WI38 (cell line): ENCODE data around the gene FTSJ3.

Experiments used
- H3K4me3 ChIP-seq: 2 replicates; pipeline ENCODE4 v1.5.1; 2011; ENCODE audit warnings: low read depth, mild to moderate bottlenecking, control low read depth, low read length
- TF ChIP-seq, protein P1 (sequence below): IDR thresholded peaks from 2 replicates; pipeline ENCODE4 v1.5.1; 2012; ENCODE audit warnings: low read depth, mild to moderate bottlenecking, control low read depth, low read length

FTSJ3 gene

DNA sequence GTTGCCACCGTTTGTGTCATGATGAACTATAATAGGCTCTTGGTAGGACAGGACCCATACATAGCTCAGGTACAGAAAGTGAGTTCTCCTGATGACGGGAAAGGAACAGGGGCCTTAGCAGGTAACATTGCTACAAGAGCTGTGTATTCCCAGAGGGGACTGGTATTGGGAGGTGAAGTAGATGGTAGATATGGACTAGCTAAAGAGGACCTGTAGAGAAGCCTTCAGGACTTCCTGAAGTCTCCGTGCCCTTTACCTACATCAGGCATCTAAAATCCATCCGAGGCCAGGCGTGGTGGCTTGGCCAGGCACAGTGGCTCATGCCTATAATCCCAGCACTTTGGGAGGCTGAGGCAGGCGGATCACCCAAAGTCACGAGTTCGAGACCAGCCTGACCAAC lies 27.7 kb upstream of the FTSJ3 start:
- TF ChIP-seq, protein P1, sequence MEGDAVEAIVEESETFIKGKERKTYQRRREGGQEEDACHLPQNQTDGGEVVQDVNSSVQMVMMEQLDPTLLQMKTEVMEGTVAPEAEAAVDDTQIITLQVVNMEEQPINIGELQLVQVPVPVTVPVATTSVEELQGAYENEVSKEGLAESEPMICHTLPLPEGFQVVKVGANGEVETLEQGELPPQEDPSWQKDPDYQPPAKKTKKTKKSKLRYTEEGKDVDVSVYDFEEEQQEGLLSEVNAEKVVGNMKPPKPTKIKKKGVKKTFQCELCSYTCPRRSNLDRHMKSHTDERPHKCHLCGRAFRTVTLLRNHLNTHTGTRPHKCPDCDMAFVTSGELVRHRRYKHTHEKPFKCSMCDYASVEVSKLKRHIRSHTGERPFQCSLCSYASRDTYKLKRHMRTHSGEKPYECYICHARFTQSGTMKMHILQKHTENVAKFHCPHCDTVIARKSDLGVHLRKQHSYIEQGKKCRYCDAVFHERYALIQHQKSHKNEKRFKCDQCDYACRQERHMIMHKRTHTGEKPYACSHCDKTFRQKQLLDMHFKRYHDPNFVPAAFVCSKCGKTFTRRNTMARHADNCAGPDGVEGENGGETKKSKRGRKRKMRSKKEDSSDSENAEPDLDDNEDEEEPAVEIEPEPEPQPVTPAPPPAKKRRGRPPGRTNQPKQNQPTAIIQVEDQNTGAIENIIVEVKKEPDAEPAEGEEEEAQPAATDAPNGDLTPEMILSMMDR: no peak
- no peak overlapping the region for H3K4me3 ChIP-seq

DNA sequence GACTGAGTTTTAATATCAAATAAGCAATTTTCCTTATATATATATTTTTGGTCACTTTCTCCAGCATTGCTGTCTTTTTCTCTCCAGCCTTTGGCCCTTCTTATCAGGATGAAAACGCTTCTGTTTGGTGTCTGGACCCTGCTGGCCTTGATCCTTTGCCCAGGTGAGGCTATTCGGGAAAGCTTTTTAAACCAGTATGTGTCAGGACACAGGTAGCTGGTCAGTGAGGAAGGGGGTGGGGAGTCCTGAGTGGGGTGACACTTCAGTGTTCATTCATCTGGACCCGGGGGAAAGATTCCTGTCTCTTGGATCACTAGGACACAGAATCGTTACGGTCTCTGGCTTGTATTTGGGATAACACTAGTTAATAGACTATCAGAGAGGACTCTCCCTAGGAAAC lies 27.2 kb upstream of the FTSJ3 start:
- no peak overlapping the region for H3K4me3 ChIP-seq
- TF ChIP-seq, protein P1: no peak

DNA sequence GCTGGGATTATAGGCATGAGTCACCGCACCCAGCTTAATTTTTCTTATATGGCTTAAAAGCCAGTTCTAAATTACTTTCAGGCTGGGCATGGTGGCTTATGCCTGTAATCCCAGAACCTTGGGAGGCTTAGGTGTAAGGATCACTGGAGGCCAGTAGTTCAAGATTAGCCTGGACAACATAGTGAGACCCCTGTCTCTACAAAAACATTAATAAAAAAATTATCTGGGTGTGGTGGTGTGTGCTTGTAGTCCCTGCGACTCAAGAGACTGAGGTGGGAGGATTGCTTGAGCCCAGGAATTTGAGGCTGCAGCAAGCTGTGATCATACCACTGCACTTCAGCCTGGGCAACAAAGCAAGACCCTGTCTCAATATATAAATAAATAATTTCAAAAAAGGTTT lies 25.8 kb upstream of the FTSJ3 start:
- H3K4me3 ChIP-seq: no peak overlapping the region

DNA sequence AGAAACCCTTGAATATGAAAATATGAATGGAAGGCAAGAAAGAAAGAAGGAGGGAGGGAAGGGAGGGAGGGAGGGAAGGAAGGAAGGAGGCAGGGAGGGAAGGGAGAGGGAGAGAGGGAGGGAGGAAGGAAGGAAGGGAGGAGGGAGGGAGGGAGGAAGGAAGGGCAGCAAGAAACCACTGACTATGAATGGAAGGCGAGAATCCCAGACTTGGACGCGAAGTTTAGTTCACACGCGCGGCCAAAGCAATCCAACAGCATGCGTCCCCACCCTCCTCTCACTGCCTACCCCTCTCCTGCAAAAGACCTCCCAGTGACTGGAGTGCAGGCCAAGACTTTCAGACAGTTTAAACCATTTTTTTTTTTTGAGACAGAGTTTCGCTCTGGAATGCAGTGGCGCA lies 22.9 kb upstream of the FTSJ3 start:
- no peak overlapping the region for H3K4me3 ChIP-seq
- TF ChIP-seq, protein P1: no peak

More for the DNA sequence above, 25.8 kb upstream of the FTSJ3 start:
- TF ChIP-seq, protein P1: no peak

DNA sequence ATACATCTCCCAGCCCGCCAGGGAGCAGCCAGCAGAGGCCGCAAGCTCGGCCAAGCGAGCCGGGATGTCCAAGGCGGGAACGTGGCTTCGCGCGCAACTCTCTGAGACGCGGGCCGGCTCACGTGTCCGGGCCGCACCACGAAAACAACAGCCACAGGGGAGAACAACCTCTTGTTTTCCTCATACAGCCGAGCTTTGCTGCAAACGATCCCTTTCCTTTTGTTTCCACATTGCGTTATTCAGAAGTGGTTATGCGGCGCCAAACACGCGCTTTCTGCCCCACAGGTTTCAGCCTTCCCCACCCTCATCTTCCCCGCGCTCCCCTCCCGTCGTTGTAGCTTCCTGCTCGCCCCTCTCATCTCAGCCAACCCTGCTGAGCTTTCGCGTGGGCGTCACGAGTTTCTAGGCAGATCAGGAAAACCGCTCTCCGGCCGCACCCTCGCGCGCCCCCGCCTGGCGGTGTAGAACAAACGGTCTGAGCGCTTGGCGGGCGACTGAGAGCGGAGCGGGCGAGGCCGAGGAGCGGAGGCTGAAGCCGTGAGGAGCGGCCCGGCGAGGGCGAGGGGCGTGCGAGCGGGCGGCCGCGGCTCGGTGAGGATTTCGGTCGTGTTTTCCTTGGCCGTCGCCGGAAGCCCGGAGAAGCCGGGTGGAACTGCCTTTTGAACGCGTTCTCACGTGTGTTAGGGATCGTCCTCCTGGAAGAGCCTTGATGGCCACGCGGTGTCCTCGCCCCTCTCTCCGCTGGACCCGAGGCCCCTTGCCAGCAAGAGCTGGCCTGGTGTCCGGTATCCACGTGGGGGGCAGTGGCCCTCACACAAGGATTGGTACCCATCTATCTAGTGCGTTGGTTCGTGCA lies 21.6 kb upstream of the FTSJ3 start:
- TF ChIP-seq, protein P1: peak; percentile 18; the same call in 1 of the 2 replicates
- no peak overlapping the region for H3K4me3 ChIP-seq

DNA sequence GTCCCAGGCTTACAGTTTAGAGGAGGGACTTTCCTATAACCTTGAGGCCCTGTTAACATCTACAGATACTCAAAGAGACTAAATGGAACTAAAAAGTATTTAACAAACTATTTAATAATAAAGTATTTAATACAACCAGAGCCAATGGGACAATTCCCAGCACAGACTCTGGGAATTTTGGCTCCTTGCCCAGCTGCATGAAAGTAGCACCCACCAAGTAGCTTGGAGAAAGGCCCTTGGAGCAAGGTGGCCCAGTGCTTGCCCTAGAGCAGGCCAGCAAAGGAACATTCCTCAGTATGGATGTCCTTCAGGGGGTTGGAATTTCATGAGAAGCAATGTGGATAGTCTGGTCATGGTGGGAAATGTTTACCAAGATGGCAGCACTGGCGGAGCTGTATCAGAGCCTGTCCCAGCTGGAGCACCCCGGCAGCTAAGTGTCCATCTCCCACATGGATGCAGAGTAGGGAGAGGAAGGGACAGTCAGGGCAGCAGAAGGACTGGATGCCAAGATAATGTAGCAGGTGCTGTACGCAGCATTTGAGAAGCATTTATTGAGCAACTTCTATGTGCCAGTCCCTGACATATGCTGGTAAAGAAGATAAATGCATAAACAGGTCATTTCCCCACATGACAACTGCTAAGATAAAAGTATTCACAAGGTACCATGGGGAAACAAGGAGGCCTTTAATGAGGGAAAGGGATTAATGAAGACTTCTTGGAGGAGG lies 20.2 kb upstream of the FTSJ3 start:
- TF ChIP-seq, protein P1: no peak
- no peak overlapping the region for H3K4me3 ChIP-seq

DNA sequence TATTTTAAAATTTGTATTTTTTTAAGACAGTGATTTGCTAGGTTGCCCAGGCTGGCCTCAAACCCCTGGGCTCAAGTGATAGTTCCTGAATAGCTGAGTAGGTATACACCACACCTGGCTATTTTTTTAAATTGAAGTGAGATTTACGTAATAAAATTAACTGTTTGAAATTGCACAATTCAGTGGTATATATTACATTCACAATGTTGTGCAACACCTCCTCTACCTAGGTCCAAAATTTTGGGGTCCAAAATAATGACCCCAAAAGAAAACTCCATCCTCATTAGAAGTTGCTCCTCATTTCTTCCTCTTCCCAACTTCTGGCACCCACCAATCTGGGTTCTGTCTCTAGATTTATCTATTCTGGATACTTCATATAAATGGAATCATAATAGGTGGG lies 18.0 kb upstream of the FTSJ3 start:
- TF ChIP-seq, protein P1: no peak
- H3K4me3 ChIP-seq: no peak overlapping the region
